ENCODE results near the gene MOXD1.

MOXD1 gene

DNA sequence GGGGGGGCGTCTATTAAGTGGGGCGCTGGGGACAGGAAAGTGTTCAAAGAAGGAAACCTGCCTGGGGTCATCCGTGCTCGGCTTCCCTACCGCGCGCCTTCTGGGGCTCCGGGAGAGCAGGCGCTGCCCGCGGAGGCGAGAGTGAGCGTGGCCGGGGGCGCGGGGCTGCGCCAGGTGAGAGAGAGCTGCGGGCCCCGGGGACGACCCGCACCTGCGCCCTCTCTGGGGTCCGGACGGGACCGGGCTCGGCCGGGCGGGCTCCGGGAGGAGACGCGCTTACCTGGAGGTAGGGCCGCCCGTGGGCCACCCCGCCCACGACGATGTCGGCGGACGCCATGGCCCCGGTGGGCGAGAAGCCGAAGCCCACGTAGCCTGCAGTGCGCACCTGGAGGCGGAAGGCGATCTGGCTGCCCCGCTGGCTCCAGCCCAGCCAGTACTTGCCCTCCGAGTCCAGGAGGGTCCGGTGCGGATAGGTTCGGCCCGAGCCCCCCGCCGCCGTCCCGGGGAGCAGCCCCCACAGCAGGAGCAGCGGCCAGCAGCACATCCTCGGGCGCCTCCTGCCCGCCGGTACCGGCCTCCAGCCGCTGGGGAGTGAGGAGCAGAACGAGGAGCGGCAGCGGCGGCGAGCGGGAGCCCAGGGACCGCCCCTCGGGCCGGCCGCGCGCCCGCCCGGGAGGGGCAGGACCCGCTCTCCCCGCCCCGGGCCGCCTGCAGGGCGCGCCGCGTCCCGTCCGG, at the start of gene MOXD1:
Gene MOXD1, minus strand, starts transcription at position 593 of the 735 bp plus-strand sequence. Its CDS starts 49 bp downstream, at position 544.
- no peak for DNase-seq (ENCODE audit: low read depth in 3 of 3)

GRCh38 chr6:132446855-132447241, 45.6 kb upstream of the MOXD1 start:
- no peak for DNase-seq (ENCODE audit: low read depth in 3 of 3)

DNA sequence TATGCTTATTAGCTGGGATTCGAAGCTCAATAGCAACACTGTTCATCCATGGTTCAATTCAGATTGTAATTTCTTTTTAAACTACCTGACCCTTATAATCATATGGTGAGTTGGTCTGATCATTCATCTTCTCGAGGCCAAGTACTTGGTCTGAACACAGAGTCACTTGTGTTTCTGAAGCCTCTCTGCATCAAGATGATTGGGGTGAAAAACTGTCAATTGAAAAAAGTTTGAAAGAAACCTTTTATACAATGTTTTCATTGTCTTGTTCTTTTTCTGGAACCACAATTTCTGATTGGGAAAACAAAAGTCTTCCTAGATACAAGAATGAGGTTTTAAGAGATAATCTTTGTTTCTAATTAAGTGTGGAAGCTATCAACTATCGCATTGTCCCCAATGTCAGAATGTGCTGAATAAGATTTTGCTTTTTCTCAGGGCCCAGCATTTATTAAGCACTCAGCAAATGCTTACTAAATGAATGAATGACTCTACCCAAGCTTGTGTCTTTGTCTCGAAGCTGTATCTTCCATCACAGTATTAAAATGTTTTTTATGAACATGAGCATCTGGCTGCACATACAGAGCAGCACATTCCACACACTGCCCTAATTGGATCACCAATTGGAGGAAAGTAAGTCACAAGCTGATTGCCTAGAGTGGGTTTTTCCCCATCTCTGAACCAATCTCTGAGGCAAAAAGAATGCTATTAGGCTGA, 45.0 kb upstream of the MOXD1 start:
- no peak for DNase-seq (ENCODE audit: low read depth in 3 of 3)

DNA sequence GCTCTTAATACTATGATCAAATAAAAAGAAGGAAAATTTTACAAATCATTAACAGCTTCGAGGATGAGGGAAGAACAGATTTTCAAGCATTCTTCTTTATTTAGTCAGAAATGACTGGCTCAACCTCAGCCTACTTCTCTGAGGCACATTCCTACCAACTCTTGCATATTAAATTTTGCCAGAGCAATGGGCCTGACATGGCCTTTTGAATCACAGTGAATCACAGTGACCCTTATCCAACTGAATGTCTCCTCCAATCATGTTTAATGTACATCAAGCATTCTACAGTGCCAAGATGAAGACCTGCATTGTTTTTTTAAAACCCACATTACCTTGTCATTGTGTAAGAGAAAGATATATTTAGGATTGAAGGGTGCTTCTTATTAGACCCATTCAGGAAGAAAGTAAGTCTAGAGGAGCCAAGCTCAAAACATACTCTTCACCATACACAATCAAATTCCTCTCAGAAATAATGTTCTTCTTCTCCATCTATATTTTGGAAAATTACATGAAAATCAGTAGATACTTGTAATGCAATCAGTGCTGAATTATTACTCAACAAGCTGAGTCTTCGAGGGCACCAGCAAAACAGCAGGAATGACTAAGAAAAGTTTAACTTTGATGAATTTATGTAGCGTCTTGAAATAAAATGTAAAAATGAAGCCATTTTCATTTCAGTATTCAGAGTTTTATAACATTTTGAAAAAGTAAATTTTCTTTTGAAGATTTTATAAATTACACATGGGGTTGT, 44.1 kb upstream of the MOXD1 start:
- no peak for DNase-seq (ENCODE audit: low read depth in 3 of 3)

DNA sequence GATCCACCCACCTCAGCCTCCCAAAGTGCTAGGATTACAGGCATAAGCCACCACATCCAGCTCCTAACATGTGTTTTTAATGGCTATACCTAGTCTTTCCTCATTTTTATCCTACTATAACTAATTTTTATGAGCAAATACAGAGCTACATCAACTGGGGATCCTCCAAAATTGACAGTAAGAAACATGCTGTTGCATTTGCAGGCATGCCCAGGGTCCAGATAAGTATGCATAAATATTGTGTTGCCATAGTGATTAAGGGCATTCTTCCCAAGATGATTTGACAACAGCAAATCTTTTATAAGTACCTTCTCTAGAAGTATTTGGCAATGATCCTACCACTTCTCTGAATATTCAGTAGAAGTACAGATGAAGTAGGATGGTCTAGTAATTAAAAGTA, 41.9 kb upstream of the MOXD1 start:
- DNase-seq (ENCODE audit: low read depth in 3 of 3): no peak

- no peak for DNase-seq (ENCODE audit: low read depth in 3 of 3)
These were observed 28.8 kb upstream of the MOXD1 start for GRCh38 chr6:132430110-132430509.

GRCh38 chr6:132425176-132425575, 23.9 kb upstream of the MOXD1 start:
- no peak for DNase-seq (ENCODE audit: low read depth in 3 of 3)

GRCh38 chr6:132423839-132424238, 22.6 kb upstream of the MOXD1 start:
- no peak for DNase-seq (ENCODE audit: low read depth in 3 of 3)

DNA sequence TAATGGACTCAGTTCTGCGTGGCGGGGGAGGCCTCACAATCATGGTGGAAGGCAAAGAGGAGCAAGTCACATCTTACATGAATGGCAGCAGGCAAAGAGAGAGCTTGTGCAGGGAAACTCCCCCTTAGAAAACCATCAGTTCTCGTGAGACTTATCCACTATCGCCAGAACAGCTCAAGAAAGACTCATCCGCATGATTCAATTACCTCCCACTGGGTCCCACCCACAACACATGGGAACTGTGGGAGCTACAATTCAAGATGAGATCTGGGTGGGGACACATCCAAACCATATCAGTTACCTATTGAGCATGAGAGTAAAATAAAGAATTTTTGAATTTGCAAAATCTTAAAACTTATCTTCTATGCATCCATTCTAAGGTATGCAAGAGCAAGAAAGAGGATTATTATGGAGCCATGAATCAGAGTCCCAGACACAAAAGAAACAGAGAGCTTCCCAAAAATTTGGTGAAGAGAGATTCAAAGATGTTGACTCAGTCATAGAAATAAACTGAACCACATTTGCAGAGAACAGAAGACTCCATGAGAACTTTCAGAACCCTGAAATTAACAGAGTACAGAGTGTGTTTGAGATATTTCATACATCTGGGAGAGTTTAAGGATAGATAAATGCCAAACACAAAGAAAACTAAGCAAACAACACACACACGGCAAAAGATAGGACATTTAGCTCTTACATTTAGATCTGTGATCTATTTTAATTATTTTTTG, 17.1 kb upstream of the MOXD1 start:
- DNase-seq (ENCODE audit: low read depth in 3 of 3): no peak

- DNase-seq (ENCODE audit: low read depth in 3 of 3): no peak
These were observed 13.5 kb upstream of the MOXD1 start for GRCh38 chr6:132414761-132415160.

GRCh38 chr6:132414322-132414721, 13.0 kb upstream of the MOXD1 start:
- no peak for DNase-seq (ENCODE audit: low read depth in 3 of 3)

GRCh38 chr6:132413499-132413802, 12.2 kb upstream of the MOXD1 start:
- no peak for DNase-seq (ENCODE audit: low read depth in 3 of 3)

GRCh38 chr6:132412656-132413498, 11.6 kb upstream of the MOXD1 start:
- no peak for DNase-seq (ENCODE audit: low read depth in 3 of 3)

GRCh38 chr6:132411296-132411695, 10.0 kb upstream of the MOXD1 start:
- no peak for DNase-seq (ENCODE audit: low read depth in 3 of 3)

GRCh38 chr6:132410830-132411229, 9.6 kb upstream of the MOXD1 start:
- no peak for DNase-seq (ENCODE audit: low read depth in 3 of 3)

DNA sequence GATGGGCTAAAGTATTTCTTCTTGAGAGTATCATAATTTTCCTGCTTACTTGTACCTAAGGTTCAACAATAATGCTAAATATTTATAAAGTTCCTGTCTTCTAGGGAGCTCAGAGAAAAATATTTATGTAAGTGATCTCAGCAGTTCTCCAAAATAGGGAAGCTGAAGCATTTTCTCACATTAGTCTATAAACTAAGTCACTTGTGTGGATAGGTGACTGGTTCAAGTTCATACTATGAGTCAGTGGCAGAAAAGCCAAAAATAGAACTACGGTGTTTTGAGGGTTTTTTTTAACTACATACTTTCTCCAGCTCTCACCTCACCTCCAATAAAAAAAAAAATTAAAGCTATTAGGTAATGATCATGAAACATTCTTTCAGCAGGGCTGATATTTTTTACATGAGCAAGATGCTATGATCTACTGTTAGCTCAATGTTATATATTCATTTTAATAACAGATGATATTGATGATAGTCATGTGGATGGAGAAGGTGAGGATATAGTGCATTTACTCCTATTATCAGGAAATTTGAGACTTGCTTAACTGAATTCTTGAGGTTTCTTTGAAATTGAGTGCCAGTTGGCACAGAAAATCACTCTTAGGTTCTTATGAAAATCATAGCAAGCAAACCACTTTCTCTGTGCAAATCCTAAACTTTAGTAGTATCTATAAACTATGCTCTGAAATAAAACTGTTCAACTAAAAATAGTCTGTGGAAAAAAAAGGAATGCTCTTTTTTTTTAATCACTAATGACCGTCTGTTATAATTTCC, 4.1 kb upstream of the MOXD1 start:
- DNase-seq (ENCODE audit: low read depth in 3 of 3): no peak

- no peak for DNase-seq (ENCODE audit: low read depth in 3 of 3)
These were observed 3.5 kb upstream of the MOXD1 start for GRCh38 chr6:132404736-132405135.

DNA sequence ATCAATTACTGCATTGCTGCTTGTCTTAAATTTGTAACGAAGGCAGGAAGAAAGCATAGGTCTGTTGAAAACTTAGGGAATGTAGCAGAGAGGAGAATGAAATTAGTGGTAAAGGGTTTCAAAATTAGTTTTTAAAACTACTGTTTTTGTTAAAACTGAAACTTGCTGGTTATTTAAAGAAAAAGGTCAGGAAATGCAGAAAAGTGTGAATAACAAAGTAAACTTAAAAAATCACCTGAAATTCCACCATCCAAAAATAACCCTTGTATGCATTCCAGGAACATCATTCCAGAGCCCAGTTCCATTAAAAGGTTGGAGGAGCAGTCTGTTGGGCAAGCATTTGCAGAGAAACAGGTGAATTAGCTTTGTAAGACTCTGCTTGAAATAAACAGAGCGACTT, 3.1 kb upstream of the MOXD1 start:
- DNase-seq (ENCODE audit: low read depth in 3 of 3): no peak

DNA sequence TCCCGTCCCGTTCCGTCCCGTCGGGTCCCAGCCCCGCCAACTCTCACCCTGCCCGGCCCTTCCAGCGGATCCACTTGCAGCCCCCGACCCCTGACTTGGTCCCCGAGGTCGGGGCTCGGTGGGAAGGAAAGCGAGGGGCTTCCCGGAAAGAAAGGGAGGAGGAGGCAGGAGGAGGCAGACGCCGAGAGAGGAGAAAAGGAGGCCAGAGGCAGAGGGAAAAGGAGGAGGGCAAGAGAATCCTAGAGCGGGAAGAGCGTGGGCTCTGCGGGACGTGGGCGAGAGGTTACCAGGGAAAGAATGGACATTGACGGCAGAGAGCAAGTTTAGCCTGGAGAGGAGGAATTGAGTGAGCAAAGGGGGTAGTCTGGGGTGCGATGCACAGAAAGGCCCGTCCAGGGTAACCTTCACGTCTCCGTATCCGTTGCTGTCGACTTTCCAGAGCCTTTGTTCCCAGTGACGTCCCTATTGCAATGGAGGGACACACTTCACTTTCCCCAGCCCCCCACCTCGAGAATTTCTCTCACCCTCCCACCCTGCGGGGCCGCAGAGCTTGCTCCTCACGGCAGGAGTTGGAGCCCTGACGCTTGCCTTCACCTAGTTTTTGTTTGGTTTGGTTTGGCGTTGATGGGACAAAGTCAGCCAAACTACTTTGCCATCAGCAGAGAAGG, 477 bp upstream of the MOXD1 start:
- DNase-seq (ENCODE audit: low read depth in 3 of 3): no peak

DNA sequence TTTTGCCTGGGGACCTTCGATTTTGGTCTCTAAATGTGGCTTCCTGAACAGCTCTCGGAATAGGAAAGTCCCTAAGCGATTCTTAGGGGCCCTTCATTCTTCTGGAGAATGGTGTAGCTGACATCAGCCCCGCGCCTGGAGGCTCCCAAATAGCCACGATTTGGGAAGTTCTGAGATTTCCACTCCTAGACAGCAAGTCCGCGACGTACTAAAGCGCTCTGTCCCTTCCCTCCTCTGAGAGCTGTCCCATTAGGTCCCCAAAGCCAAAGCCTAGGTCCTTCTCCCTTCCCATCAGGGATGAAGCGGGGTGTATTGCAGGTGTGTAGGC, 756 bp downstream of the MOXD1 start:
- no peak for DNase-seq (ENCODE audit: low read depth in 3 of 3)

All from stimulated activated CD4-positive, alpha-beta T cell treated with anti-CD3 and anti-CD28 coated beads, TNF-alpha, amount 100 ng/mL, for 24 hours (primary cell).